IMR-90 (cell line): Measurements from ENCODE around the gene SLC24A3. TPM values are rescaled to one million over a fixed set of nuclear protein-coding genes. Genes with fewer than 3 reads are reported as not detected.

Experiments used
- ATAC-seq: fragments of 200-7000 bp; cut with Tn5 transposase; 2 replicates; pipeline ENCODE4 v1.9.1; 2020; ENCODE audit warnings: low read depth, mild to moderate bottlenecking, moderate library complexity
- BruUV-seq: library from RNA; stranded (reverse); fragments of 400-500 nt; replicated peaks from 2 replicates; lab custom pipeline; 2021; lab: Mats Ljungman, UMichigan
- CTCF ChIA-PET: fragments of 300-600 bp; formaldehyde crosslinking; extraction: SDS; loops from one replicate; lab custom pipeline; 2021; ENCODE audit warnings: antibody characterized with exemption; lab: Yijun Ruan, JAX
- POLR2A ChIA-PET: fragments of 300-600 bp; sonication (Branson Sonifier 250); formaldehyde crosslinking; loops from one replicate; lab custom pipeline; 2022; ENCODE audit warnings: antibody characterized with exemption; ENCODE audit not compliant: unreplicated experiment; lab: Charles Lee
- DNase-seq: peaks from one replicate; pipeline ENCODE4 v3.0.0; 2013
- H2AFZ ChIP-seq: replicated peaks from 2 replicates; pipeline ENCODE3; 2013; ENCODE audit warnings: low read length, mild to moderate bottlenecking; ENCODE audit not compliant: poor library complexity
- H2AK5ac ChIP-seq: 2 replicates; pipeline ENCODE4 v1.6.1; 2013; ENCODE audit warnings: low read depth, low read length, inconsistent platforms
- H2AK9ac ChIP-seq: replicated peaks from 2 replicates; pipeline ENCODE3; 2013; ENCODE audit warnings: mild to moderate bottlenecking, low read depth, low read length, moderate library complexity; ENCODE audit not compliant: poor library complexity
- H2BK120ac ChIP-seq: 2 replicates; pipeline ENCODE4 v1.6.1; 2013; ENCODE audit warnings: low read depth, low read length, inconsistent platforms
- H2BK15ac ChIP-seq: 3 replicates; pipeline ENCODE4 v1.6.1; 2013; ENCODE audit warnings: low read depth, low read length, inconsistent platforms
- H2BK20ac ChIP-seq: 2 replicates; pipeline ENCODE4 v1.6.1; 2013; ENCODE audit warnings: low read depth, mild to moderate bottlenecking, inconsistent platforms, low read length, moderate library complexity
- H2BK5ac ChIP-seq: 2 replicates; pipeline ENCODE4 v1.6.1; 2013; ENCODE audit warnings: mild to moderate bottlenecking, low read depth, low read length, inconsistent platforms; ENCODE audit not compliant: poor library complexity, severe bottlenecking
- H3K14ac ChIP-seq: replicated peaks from 2 replicates; pipeline ENCODE4 v1.6.1; 2013; ENCODE audit warnings: low read depth, low read length, inconsistent platforms
- H3K18ac ChIP-seq: 2 replicates; pipeline ENCODE4 v1.6.1; 2013; ENCODE audit warnings: low read depth, low read length, control low read depth
- H3K23ac ChIP-seq: 2 replicates; pipeline ENCODE4 v1.6.1; 2013; ENCODE audit warnings: low read depth, low read length, inconsistent platforms
- H3K27ac ChIP-seq: 2 replicates; pipeline ENCODE4 v1.5.1; 2013; ENCODE audit warnings: mild to moderate bottlenecking, control low read depth, low read length; ENCODE audit not compliant: insufficient read depth
- H3K27me3 ChIP-seq: 2 replicates; pipeline ENCODE4 v1.6.1; 2013; ENCODE audit warnings: low read length; ENCODE audit not compliant: control insufficient read depth, insufficient read depth
- H3K36me3 ChIP-seq: 2 replicates; pipeline ENCODE4 v1.6.1; 2013; ENCODE audit warnings: low read length, mixed read lengths; ENCODE audit not compliant: control insufficient read depth, insufficient read depth
- H3K4ac ChIP-seq: 2 replicates; pipeline ENCODE4 v1.6.1; 2013; ENCODE audit warnings: low read depth, low read length, inconsistent platforms
- H3K4me1 ChIP-seq: 2 replicates; pipeline ENCODE4 v1.6.1; 2013; ENCODE audit warnings: low read length, mixed read lengths; ENCODE audit not compliant: control insufficient read depth, insufficient read depth
- H3K4me2 ChIP-seq: 2 replicates; pipeline ENCODE4 v1.6.1; 2013; ENCODE audit warnings: low read depth, mild to moderate bottlenecking, control low read depth, low read length, moderate library complexity
- H3K4me3 ChIP-seq: 2 replicates; pipeline ENCODE4 v1.5.1; 2013; ENCODE audit warnings: low read depth, mild to moderate bottlenecking, control low read depth, low read length, moderate library complexity; ENCODE audit not compliant: insufficient read depth
- H3K56ac ChIP-seq: 2 replicates; pipeline ENCODE4 v1.6.1; 2013; ENCODE audit warnings: low read length, inconsistent platforms; ENCODE audit not compliant: insufficient read depth; ENCODE audit errors: extremely low read depth
- H3K79me1 ChIP-seq, 2 experiments: 2 replicates each; pipeline ENCODE4 v1.6.1; 2013; ENCODE audit warnings: low read length in 2 of 2, inconsistent platforms in 1 of 2, low read depth in 1 of 2
- H3K9ac ChIP-seq: 2 replicates; pipeline ENCODE4 v1.6.1; 2013; ENCODE audit warnings: low read depth, low read length, control low read depth
- H3K9me1 ChIP-seq: 2 replicates; pipeline ENCODE4 v1.6.1; 2013; ENCODE audit warnings: low read length, inconsistent platforms; ENCODE audit not compliant: insufficient read depth
- H3K9me3 ChIP-seq: 2 replicates; pipeline ENCODE4 v1.6.1; 2013; ENCODE audit warnings: low read length; ENCODE audit not compliant: control insufficient read depth, insufficient read depth
- H4K20me1 ChIP-seq: 2 replicates; pipeline ENCODE4 v1.6.1; 2013; ENCODE audit warnings: low read length, inconsistent platforms; ENCODE audit not compliant: insufficient read depth
- H4K5ac ChIP-seq: 2 replicates; pipeline ENCODE4 v1.6.1; 2013; ENCODE audit warnings: mild to moderate bottlenecking, low read depth, low read length, control low read depth
- H4K8ac ChIP-seq, 2 experiments: 2 replicates each; pipeline ENCODE4 v1.6.1; 2013; ENCODE audit warnings: low read depth in 2 of 2, low read length in 2 of 2, control low read depth in 1 of 2, inconsistent platforms in 1 of 2
- H4K91ac ChIP-seq: 2 replicates; pipeline ENCODE4 v1.6.1; 2013; ENCODE audit warnings: low read depth, low read length, inconsistent platforms; ENCODE audit not compliant: insufficient read depth
- BHLHE40 ChIP-seq: fragments of 150-350 bp; IDR thresholded peaks from 2 replicates; pipeline ENCODE4 v1.6.1; 2016; ENCODE audit warnings: mild to moderate bottlenecking, low read depth, low read length
- CEBPB ChIP-seq: IDR thresholded peaks from 2 replicates; pipeline ENCODE4 v1.6.1; 2012; ENCODE audit warnings: low read depth, low read length, improper control_type of control experiment
- CHD1 ChIP-seq: IDR thresholded peaks from 2 replicates; pipeline ENCODE4 v1.6.1; 2012; ENCODE audit warnings: low read depth, low read length, improper control_type of control experiment
- CTCF ChIP-seq: conservative IDR thresholded peaks from 2 replicates; pipeline ENCODE4 v1.5.1; 2012; ENCODE audit warnings: mild to moderate bottlenecking, low read depth, low read length, improper control_type of control experiment
- ELK1 ChIP-seq: fragments of 150-350 bp; IDR thresholded peaks from 2 replicates; pipeline ENCODE4 v1.6.1; 2016; ENCODE audit warnings: low read depth, mild to moderate bottlenecking, low read length, moderate library complexity, borderline replicate concordance
- FOS ChIP-seq: fragments of 150-350 bp; IDR thresholded peaks from 2 replicates; pipeline ENCODE4 v1.6.1; 2016; ENCODE audit warnings: low read depth, low read length
- MAFK ChIP-seq: IDR thresholded peaks from 2 replicates; pipeline ENCODE4 v1.6.1; 2012; ENCODE audit warnings: low read depth, low read length, improper control_type of control experiment
- MAZ ChIP-seq: IDR thresholded peaks from 2 replicates; pipeline ENCODE4 v1.6.1; 2012; ENCODE audit warnings: low read depth, mild to moderate bottlenecking, low read length, improper control_type of control experiment, moderate library complexity, borderline replicate concordance
- MXI1 ChIP-seq: IDR thresholded peaks from 2 replicates; pipeline ENCODE4 v1.6.1; 2012; ENCODE audit warnings: low read depth, mild to moderate bottlenecking, low read length, moderate library complexity, borderline replicate concordance
- NFE2L2 ChIP-seq: fragments of 150-350 bp; IDR thresholded peaks from 2 replicates; pipeline ENCODE4 v1.6.1; 2016; ENCODE audit warnings: low read depth, mild to moderate bottlenecking, low read length
- POLR2A ChIP-seq: IDR thresholded peaks from 2 replicates; pipeline ENCODE4 v1.6.1; 2012; ENCODE audit warnings: mild to moderate bottlenecking, low read depth, low read length
- RAD21 ChIP-seq: IDR thresholded peaks from 2 replicates; pipeline ENCODE4 v1.6.1; 2012; ENCODE audit warnings: low read length, improper control_type of control experiment
- RCOR1 ChIP-seq: IDR thresholded peaks from 2 replicates; pipeline ENCODE4 v1.6.1; 2012; ENCODE audit warnings: mild to moderate bottlenecking, low read length, improper control_type of control experiment; ENCODE audit not compliant: insufficient replicate concordance
- RFX5 ChIP-seq: IDR thresholded peaks from 2 replicates; pipeline ENCODE4 v1.8.0; 2012; ENCODE audit warnings: low read depth, mild to moderate bottlenecking, low read length, moderate library complexity
- SMC3 ChIP-seq: fragments of 150-350 bp; IDR thresholded peaks from 2 replicates; pipeline ENCODE4 v1.6.1; 2016; ENCODE audit warnings: low read depth, mild to moderate bottlenecking, antibody characterized with exemption, low read length, moderate library complexity
- USF2 ChIP-seq: fragments of 150-350 bp; IDR thresholded peaks from 2 replicates; pipeline ENCODE4 v1.6.1; 2017; ENCODE audit warnings: mild to moderate bottlenecking, antibody characterized with exemption, low read length, low read depth
- WGBS, 2 experiments: methylation state at CpG; one replicate each; pipeline versions ENCODE4 v1.1.5 to v1.1.7; 2013; ENCODE audit warnings: missing lambda C conversion rate in 2 of 2; ENCODE audit not compliant: insufficient read length in 1 of 2; ENCODE audit errors: extremely low coverage in 2 of 2; 5-methylcytosine and 5-hydroxymethylcytosine counted together
- dilution Hi-C: fragments of 300-500 bp; cut with HindIII; formaldehyde crosslinking; loops from one replicate; pipeline ENCODE4 v1.14.3; 2018; ENCODE audit warnings: low sequenced_read_pairs; ENCODE audit not compliant: unreplicated experiment
- in situ Hi-C: fragments of 300-500 bp; cut with MboI; formaldehyde crosslinking; loops from 3 replicates; pipeline ENCODE4 v1.14.3; 2019; ENCODE audit warnings: low sequenced_read_pairs, inconsistent platforms, mixed read lengths
- intact Hi-C: fragments of 100-400 bp; cut with micrococcal nuclease; formaldehyde crosslinking; loops from 2 replicates; pipeline ENCODE4 v1.10.0; 2022
- polyA plus RNA-seq, 3 experiments: library from polyadenylated mRNA; depleted of rRNA; stranded (reverse); fragments of >200 nt; gene quantifications; 2 replicates each; pipeline ENCODE4 v1.2.3, GENCODE V29; 2012; ENCODE audit warnings: low replicate concordance in 1 of 3
- total RNA-seq: library from RNA; depleted of rRNA; stranded (reverse); fragments of >200 nt; gene quantifications from 2 replicates; pipeline ENCODE4 v1.2.3, GENCODE V29; 2012

Gene SLC24A3
- total and polyA plus RNA-seq, 2 of the 4 experiments (the other 2 are of a cell fraction): not detected

DNA sequence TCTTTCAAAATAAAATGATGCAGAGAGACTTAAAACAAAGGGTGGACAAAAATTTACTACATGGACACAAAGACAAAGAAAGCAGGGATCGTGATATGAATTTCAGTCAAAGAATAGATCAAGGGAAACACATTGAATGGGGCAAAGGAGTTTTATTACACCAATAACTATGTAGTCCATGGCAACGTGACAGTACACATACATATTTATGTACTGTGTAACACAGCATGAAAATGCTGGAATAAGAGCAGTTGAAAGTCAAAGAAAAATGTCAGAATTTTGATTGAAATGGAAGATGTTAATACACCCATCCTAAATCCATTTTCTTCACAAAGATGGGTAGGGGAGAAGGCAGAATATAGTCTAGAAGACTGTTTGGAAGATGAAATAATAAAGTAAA is 536.2 kb downstream of the SLC24A3 start:
- H3K27me3 ChIP-seq: peaks cover 3% of the 10 kb centered on the region; the same call in 1 of the 2 replicates
- ChIA-PET CTCF (no interaction called here), POLR2A (no interaction called here)
- ATAC-seq (no peak), DNase-seq (no peak)
- no CpG with 5 or more reads among the region's 2 CpGs for WGBS, 2 experiments
- no peak overlapping the region for H2AK9ac ChIP-seq
- no peak overlapping the region for H3K27ac ChIP-seq
- H3K56ac ChIP-seq: no peak overlapping the region
- H4K91ac ChIP-seq: no peak overlapping the region
- TF ChIP-seq NFE2L2 (no peak), MXI1 (no peak), CTCF (no peak), CHD1 (no peak), BHLHE40 (no peak), CEBPB (no peak), MAFK (no peak), SMC3 (no peak), MAZ (no peak), RAD21 (no peak), FOS (no peak), ELK1 (no peak), POLR2A (no peak), RFX5 (no peak), RCOR1 (no peak), USF2 (no peak)
- H3K9me1 ChIP-seq: no peaks in the 10 kb centered on the region
- no peaks in the 10 kb centered on the region for H3K36me3 ChIP-seq
- no peak overlapping the region for H3K4me3 ChIP-seq
- dilution Hi-C loops: no loop called here
- no peak overlapping the region for H3K18ac ChIP-seq
- no peak overlapping the region for H2AK5ac ChIP-seq
- H3K9ac ChIP-seq: no peak overlapping the region
- no peak overlapping the region for H3K23ac ChIP-seq
- no peak overlapping the region for H2AFZ ChIP-seq
- H2BK120ac ChIP-seq: no peak overlapping the region
- no peak overlapping the region for H3K4me2 ChIP-seq
- intact Hi-C loops: no loop called here
- in situ Hi-C loops: no loop called here
- H3K79me1 ChIP-seq: no peaks in the 10 kb centered on the region
- H2BK20ac ChIP-seq: no peak overlapping the region
- no peak overlapping the region for H3K14ac ChIP-seq
- H3K4me1 ChIP-seq: no peaks in the 10 kb centered on the region
- H3K4ac ChIP-seq: no peak overlapping the region
- H4K20me1 ChIP-seq: no peaks in the 10 kb centered on the region
- H3K9me3 ChIP-seq: peaks cover 3% of the 10 kb centered on the region
- H2BK5ac ChIP-seq: no peak overlapping the region
- no TSS peak for BruUV-seq
- no peak overlapping the region for H4K5ac ChIP-seq
- no peak overlapping the region for H4K8ac ChIP-seq
- no peak overlapping the region for H2BK15ac ChIP-seq
